Calu3 (cell line): ENCODE results near the gene MRPL54. TPM values are rescaled to one million over a fixed set of nuclear protein-coding genes. Genes with fewer than 3 reads are reported as not detected.

ENCODE experiments used
- BruUV-seq: library from RNA; stranded (reverse); fragments of 400-500 nt; replicated peaks from 2 replicates; lab custom pipeline; 2021; lab: Mats Ljungman, UMichigan
- CTCF ChIA-PET: fragments of 300-600 bp; sonication (Branson Sonifier 250); formaldehyde crosslinking; loops from one replicate; lab custom pipeline; 2022; ENCODE audit warnings: antibody characterized with exemption; lab: Charles Lee
- DNase-seq: peaks from one replicate; pipeline ENCODE4 v3.0.0; 2022
- H3K27ac Mint-ChIP-seq: one replicate; pipeline ENCODE4 v1.8.0; 2022; ENCODE audit warnings: mixed read lengths; ENCODE audit not compliant: unreplicated experiment
- H3K27me3 Mint-ChIP-seq: one replicate; pipeline ENCODE4 v1.8.0; 2022; ENCODE audit warnings: mixed read lengths; ENCODE audit not compliant: unreplicated experiment
- H3K36me3 Mint-ChIP-seq: one replicate; pipeline ENCODE4 v1.8.0; 2022; ENCODE audit warnings: mild to moderate bottlenecking, moderate library complexity, mixed read lengths; ENCODE audit not compliant: insufficient read depth, unreplicated experiment
- H3K4me1 Mint-ChIP-seq: one replicate; pipeline ENCODE4 v1.8.0; 2022; ENCODE audit warnings: mild to moderate bottlenecking, low read depth, mixed read lengths; ENCODE audit not compliant: unreplicated experiment
- H3K4me3 Mint-ChIP-seq: one replicate; pipeline ENCODE4 v1.8.0; 2022; ENCODE audit warnings: mild to moderate bottlenecking, low read depth, moderate library complexity, mixed read lengths; ENCODE audit not compliant: unreplicated experiment
- H3K9me3 Mint-ChIP-seq: one replicate; pipeline ENCODE4 v1.8.0; 2022; ENCODE audit warnings: low read depth, mixed read lengths; ENCODE audit not compliant: unreplicated experiment
- CTCF ChIP-seq: fragments of 200-600 bp; IDR thresholded peaks from one replicate; pipeline ENCODE4 v1.8.0; 2022; ENCODE audit warnings: antibody characterized with exemption; ENCODE audit not compliant: unreplicated experiment
- intact Hi-C: fragments of 100-400 bp; cut with micrococcal nuclease; formaldehyde crosslinking; loops from one replicate; pipeline ENCODE4 v1.10.0; 2022; ENCODE audit not compliant: unreplicated experiment
- total RNA-seq: library from RNA; stranded (reverse); gene quantifications from 2 replicates; pipeline ENCODE4 v1.2.3, GENCODE V29; 2022

Gene MRPL54
- total RNA-seq, 1 experiment from 2014 or later, result 26.1 TPM

- TF ChIP-seq CTCF, result no peak
- Mint-ChIP-seq H3K4me3 (no peak overlapping the region), H3K27ac (no peak overlapping the region), H3K27me3 (peaks cover 21% of the 10 kb centered on the region), H3K36me3 (no peaks in the 10 kb centered on the region), H3K9me3 (no peaks in the 10 kb centered on the region), H3K4me1 (no peaks in the 10 kb centered on the region)
- BruUV-seq, result no TSS peak
- no peak for DNase-seq
- CTCF ChIA-PET, result no interaction called here
- intact Hi-C loops, result no loop called here
These were observed 43.4 kb downstream of the MRPL54 start for GRCh38 chr19:3805859-3806258.

GRCh38 chr19:3807131-3807480 lies 44.6 kb downstream of the MRPL54 start:
- no peak overlapping the region for H3K4me3 Mint-ChIP-seq
- no peaks in the 10 kb centered on the region for H3K4me1 Mint-ChIP-seq
- CTCF ChIA-PET, result no interaction called here
- no peak for TF ChIP-seq CTCF
- no TSS peak for BruUV-seq
- H3K36me3 Mint-ChIP-seq, result no peaks in the 10 kb centered on the region
- no peak overlapping the region for H3K27ac Mint-ChIP-seq
- H3K9me3 Mint-ChIP-seq, result no peaks in the 10 kb centered on the region
- no peak for DNase-seq
- H3K27me3 Mint-ChIP-seq, result peaks cover 18% of the 10 kb centered on the region
- intact Hi-C loops, result no loop called here

- H3K36me3 Mint-ChIP-seq, result no peaks in the 10 kb centered on the region
- peaks cover 13% of the 10 kb centered on the region for H3K27me3 Mint-ChIP-seq
- no peaks in the 10 kb centered on the region for H3K9me3 Mint-ChIP-seq
- CTCF ChIA-PET, result no interaction called here
- H3K4me3 Mint-ChIP-seq, result no peak overlapping the region
- intact Hi-C loops, result no loop called here
- H3K4me1 Mint-ChIP-seq, result no peaks in the 10 kb centered on the region
- TF ChIP-seq CTCF, result no peak
- DNase-seq, result no peak
- no TSS peak for BruUV-seq
- no peak overlapping the region for H3K27ac Mint-ChIP-seq
These were observed 45.3 kb downstream of the MRPL54 start for GRCh38 chr19:3807574-3808354.

GRCh38 chr19:3808420-3809143 lies 46.1 kb downstream of the MRPL54 start:
- no peak for DNase-seq
- Mint-ChIP-seq H3K4me3 (no peak overlapping the region), H3K27me3 (peaks cover 5% of the 10 kb centered on the region), H3K4me1 (no peaks in the 10 kb centered on the region), H3K36me3 (no peaks in the 10 kb centered on the region), H3K9me3 (no peaks in the 10 kb centered on the region), H3K27ac (no peak overlapping the region)
- intact Hi-C loops, result no loop called here
- CTCF ChIA-PET, result no interaction called here
- TF ChIP-seq CTCF, result no peak
- no TSS peak for BruUV-seq
